Gastroesophageal sphincter (tissue), 4 donors: ENCODE data around the gene MRPL14. TPM values are rescaled to one million over a fixed set of nuclear protein-coding genes. Genes with fewer than 3 reads are reported as not detected.
"Not testable (repeated sequence)": the region's sequence is repeated elsewhere in the genome, so short reads cannot be mapped to it uniquely, and the experiment has no call there.

Experiments
- ATAC-seq: fragments of 150-250 bp; one replicate; pipeline ENCODE4 v1.9.1; 2016; ENCODE audit warnings: mild to moderate bottlenecking, moderate library complexity
- H3K27ac ChIP-seq, 4 donors: fragments of 200-600 bp; sonication (generic) in 3 of 4; 1 replicate in 3 of 4; 2 replicates in 1 of 4; pipeline ENCODE4 v1.5.1; 2016 to 2019
- H3K27me3 ChIP-seq: fragments of 200-600 bp; sonication (generic); one replicate; pipeline ENCODE4 v1.5.1; 2019
- H3K36me3 ChIP-seq, 2 donors: fragments of 200-600 bp; sonication (generic); one replicate each; pipeline ENCODE4 v1.5.1; 2019; ENCODE audit warnings: control low read depth in 1 of 2
- H3K4me1 ChIP-seq, 3 donors: fragments of 200-600 bp; sonication (generic); 1 replicate in 2 of 3; 2 replicates in 1 of 3; pipeline ENCODE4 v1.5.1; 2016 to 2019; ENCODE audit warnings: control low read depth in 2 of 3
- H3K4me3 ChIP-seq, 2 donors: fragments of 200-600 bp; sonication (generic); one replicate each; pipeline ENCODE4 v1.5.1; 2019; ENCODE audit warnings: mild to moderate bottlenecking in 1 of 2, moderate library complexity in 1 of 2
- H3K9me3 ChIP-seq, 3 donors: fragments of 200-600 bp; sonication (generic); one replicate each; pipeline ENCODE4 v1.5.1; 2017 to 2019; ENCODE audit warnings: control low read depth in 2 of 3
- EP300 ChIP-seq: sonication (generic); formaldehyde crosslinking; IDR thresholded peaks from one replicate; pipeline ENCODE4 v1.6.1; 2017; ENCODE audit warnings: antibody characterized with exemption, mild to moderate bottlenecking
- POLR2A ChIP-seq, 2 donors: fragments of 450-650 bp; IDR thresholded peaks; one replicate each; pipeline ENCODE4 v1.6.1; 2017; ENCODE audit warnings: antibody characterized with exemption in 2 of 2, mild to moderate bottlenecking in 2 of 2, moderate library complexity in 1 of 2
- POLR2AphosphoS5 ChIP-seq: sonication (generic); formaldehyde crosslinking; IDR thresholded peaks from one replicate; pipeline ENCODE4 v1.6.1; 2017; ENCODE audit warnings: antibody characterized with exemption
- WGBS, 2 donors: methylation state at CpG; one replicate each; pipeline ENCODE4 v1.1.5; 2018; ENCODE audit warnings: low coverage in 1 of 2; 5-methylcytosine and 5-hydroxymethylcytosine counted together
- total RNA-seq, 4 donors: library from RNA; depleted of rRNA; stranded (reverse); fragments of >200 nt; gene quantifications; one replicate each; pipeline ENCODE4 v1.1.0, GENCODE V29; 2016
- TF ChIP-seq, protein P1 (sequence below), 4 experiments: fragments of 200-600 bp in 2 of 4; fragments of 450-650 bp in 2 of 4; sonication (generic) in 1 of 4; IDR thresholded peaks; one replicate each; pipeline ENCODE4 v1.5.1; 2017 to 2019; ENCODE audit warnings: antibody characterized with exemption in 4 of 4, mild to moderate bottlenecking in 2 of 4, moderate library complexity in 2 of 4

Gene MRPL14
- total RNA-seq, 4 donors from 2014 or later, result 31.6 to 40.5 (median 35.8) TPM

DNA sequence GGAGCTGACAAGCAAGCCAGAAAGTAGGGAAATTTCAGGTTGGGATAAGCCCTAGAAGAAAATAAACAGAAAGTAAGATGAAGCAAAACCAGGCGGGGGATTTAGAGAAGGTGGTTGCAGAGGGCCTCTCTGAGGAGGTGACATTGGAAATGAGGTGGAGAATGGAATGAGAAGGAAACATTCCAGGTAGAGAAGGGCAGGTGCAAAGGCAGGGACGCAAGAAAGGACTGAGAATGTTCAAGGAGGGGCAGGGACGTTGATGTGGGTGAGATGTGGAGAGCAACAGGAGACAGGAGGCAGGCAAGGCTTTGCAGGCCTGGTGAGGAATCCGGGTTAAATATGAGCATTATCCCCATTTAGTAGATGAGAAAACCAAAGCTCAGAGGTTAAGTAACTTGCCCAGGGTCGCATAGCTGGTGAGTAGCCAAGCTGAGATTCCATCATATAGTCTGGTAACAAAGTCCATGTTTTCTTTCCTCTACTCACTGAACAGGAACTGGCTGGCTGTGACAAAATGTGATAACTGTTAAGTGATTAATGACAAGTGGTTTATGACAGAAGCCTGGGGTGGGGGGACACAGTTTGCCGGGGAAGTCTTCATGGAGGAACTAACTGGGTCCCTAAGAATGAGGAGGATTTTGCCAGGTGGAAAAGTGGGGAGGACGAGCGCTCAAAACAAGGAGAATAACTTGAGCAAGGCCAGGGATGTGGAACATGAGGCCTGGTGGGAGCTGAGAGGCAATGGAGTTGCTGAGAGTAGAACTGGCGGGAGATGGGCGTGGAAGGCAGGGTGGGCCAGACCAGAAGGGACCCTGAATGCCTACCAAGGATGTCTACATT, 32.6 kb downstream of the MRPL14 start:
- 73 to 76% methylated on average over 5 to 10 of the region's 10 CpGs for WGBS, 2 donors
- TF ChIP-seq, protein P1, sequence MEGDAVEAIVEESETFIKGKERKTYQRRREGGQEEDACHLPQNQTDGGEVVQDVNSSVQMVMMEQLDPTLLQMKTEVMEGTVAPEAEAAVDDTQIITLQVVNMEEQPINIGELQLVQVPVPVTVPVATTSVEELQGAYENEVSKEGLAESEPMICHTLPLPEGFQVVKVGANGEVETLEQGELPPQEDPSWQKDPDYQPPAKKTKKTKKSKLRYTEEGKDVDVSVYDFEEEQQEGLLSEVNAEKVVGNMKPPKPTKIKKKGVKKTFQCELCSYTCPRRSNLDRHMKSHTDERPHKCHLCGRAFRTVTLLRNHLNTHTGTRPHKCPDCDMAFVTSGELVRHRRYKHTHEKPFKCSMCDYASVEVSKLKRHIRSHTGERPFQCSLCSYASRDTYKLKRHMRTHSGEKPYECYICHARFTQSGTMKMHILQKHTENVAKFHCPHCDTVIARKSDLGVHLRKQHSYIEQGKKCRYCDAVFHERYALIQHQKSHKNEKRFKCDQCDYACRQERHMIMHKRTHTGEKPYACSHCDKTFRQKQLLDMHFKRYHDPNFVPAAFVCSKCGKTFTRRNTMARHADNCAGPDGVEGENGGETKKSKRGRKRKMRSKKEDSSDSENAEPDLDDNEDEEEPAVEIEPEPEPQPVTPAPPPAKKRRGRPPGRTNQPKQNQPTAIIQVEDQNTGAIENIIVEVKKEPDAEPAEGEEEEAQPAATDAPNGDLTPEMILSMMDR (IDR thresholded peaks at IDR 0.05), result no peak
- TF ChIP-seq EP300 (no peak), POLR2AphosphoS5 (no peak), POLR2A (IDR thresholded peaks at IDR 0.05) (no peak)

DNA sequence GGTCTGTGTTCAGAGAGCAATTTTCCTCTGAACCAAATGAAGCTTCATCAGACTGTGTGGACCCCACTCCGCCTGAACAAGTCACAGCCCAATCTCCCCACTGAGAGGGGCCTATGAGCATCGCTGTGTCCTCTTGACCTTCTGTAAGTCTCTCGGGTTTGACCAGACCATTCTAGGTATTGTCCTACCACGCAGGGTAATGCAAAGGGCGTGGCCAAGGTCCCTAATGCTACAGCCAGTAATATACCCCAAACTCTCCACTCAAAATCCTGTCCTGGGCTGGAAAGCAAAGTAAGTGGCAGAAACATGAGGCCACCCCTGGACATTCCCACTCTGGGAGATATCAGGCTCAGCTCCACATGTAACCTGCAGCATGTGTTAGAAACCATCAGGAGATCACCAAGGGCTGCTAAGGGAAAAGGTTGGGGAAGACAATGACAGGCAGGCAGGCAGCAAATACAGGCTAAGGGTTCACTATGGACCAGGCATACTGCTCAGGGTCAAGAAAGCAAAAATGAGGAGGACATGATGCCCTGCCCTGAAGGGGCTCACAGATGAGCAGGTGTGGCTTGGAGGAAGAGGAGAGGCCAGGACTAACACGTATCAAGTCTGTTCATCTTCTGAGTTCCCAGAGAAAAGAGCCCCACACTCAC, 33.4 kb downstream of the MRPL14 start:
- peaks cover 0 to 14% of the 10 kb centered on the region in 2 donors for H3K36me3 ChIP-seq
- TF ChIP-seq EP300 (no peak), POLR2A (IDR thresholded peaks at IDR 0.05) (no peak), POLR2AphosphoS5 (no peak)
- TF ChIP-seq, protein P1 (IDR thresholded peaks at IDR 0.05), result no peak
- no peaks in the 10 kb centered on the region for H3K27me3 ChIP-seq
- H3K27ac ChIP-seq, result no peak overlapping the region
- no peaks in the 10 kb centered on the region for H3K4me1 ChIP-seq
- ATAC-seq, result no peak
- WGBS, 2 donors, result 64 to 80% methylated on average over 1 to 2 of the region's 6 CpGs
- H3K9me3 ChIP-seq, result no peaks in the 10 kb centered on the region
- H3K4me3 ChIP-seq, result no peak overlapping the region

More for the DNA sequence above, 32.6 kb downstream of the MRPL14 start:
- Histone ChIP-seq H3K4me1 (no peaks in the 10 kb centered on the region), H3K27me3 (no peaks in the 10 kb centered on the region), H3K4me3 (no peak overlapping the region), H3K27ac (no peak overlapping the region), H3K36me3 (peaks cover 0 to 11% of the 10 kb centered on the region in 2 donors), H3K9me3 (no peaks in the 10 kb centered on the region)
- ATAC-seq, result no peak

DNA sequence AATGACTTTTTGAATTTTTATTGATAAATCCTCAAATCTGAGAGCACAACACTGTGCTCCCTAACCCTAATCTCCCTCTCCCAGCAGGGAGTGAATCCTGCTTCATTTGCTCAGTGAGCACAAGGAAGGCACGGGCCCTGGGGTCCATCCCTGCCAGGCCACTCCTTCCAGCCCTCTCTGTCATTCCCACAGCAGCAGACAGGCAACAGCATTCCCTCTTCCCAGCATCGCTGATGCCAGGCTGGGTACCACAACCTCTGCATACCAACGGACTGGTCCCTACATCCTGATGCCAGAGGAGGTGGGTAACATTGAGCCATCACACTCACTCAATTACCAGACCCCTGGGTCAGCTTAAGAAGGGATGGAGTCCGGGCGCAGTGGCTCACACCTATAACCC, 34.2 kb downstream of the MRPL14 start:
- no peak overlapping the region for H3K4me3 ChIP-seq
- no peaks in the 10 kb centered on the region for H3K4me1 ChIP-seq
- 86 to 90% methylated on average over 1 to 2 of the region's 5 CpGs for WGBS, 2 donors
- H3K9me3 ChIP-seq, result no peaks in the 10 kb centered on the region
- TF ChIP-seq POLR2A (IDR thresholded peaks at IDR 0.05) (no peak), EP300 (no peak), POLR2AphosphoS5 (no peak)
- TF ChIP-seq, protein P1 (IDR thresholded peaks at IDR 0.05), result no peak
- peaks cover 0 to 14% of the 10 kb centered on the region in 2 donors for H3K36me3 ChIP-seq
- no peak overlapping the region for H3K27ac ChIP-seq
- no peak for ATAC-seq
- H3K27me3 ChIP-seq, result no peaks in the 10 kb centered on the region

DNA sequence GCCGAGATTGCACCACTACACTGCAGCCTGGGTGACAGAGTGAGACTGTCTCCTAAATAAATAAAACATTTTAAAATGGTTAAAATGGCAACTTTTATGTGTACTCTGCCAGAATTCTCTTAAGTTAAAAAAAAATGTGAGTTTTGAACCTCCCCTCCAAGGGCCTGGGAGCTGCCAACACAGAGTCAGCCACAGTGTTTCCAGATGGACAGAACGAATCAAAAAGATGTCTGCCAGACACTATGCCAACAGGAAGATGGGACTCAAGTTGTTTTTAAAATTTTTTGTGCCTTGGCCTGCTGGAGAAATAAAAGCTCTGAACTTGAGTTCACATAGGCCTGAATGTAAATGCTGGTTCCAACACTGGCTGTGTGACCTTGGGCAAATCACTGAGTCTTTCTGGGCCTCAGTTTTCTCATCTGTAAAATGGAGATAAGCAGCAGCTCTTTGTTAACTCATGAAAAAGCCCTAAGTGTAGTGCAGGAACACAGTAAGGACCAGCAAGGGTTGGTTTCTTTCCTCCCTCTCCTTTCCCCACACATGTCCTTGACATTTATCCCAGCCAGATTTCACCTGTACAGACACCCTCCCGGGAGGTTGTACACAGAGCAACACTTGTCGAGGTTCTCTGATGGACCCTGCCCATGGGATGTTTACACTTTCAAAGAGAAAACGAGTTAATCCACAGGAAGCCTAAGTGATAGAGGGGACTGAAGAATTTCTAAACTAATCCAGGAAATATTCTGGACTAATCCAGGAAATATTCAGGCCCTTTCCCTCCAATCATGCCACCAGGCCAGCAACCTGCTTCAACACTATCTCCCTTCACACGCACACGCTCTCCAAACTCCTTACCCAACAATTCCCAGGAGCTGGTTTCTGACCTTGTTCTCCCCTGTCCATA, 35.0 kb downstream of the MRPL14 start:
- no peak overlapping the region for H3K4me3 ChIP-seq
- peaks cover 0 to 2% (median 0%) of the 10 kb centered on the region in 3 donors for H3K4me1 ChIP-seq
- no peaks in the 10 kb centered on the region for H3K9me3 ChIP-seq
- H3K27ac ChIP-seq, result no peak overlapping the region
- no peak for ATAC-seq
- TF ChIP-seq POLR2A (IDR thresholded peaks at IDR 0.05), result no peak
- no peak for TF ChIP-seq EP300
- TF ChIP-seq, protein P1 (IDR thresholded peaks at IDR 0.05), result no peak
- H3K36me3 ChIP-seq, result peaks cover 0 to 14% of the 10 kb centered on the region in 2 donors
- H3K27me3 ChIP-seq, result no peaks in the 10 kb centered on the region
- WGBS, 2 donors, result 77 to 96% methylated on average over 4 to 5 of the region's 7 CpGs

DNA sequence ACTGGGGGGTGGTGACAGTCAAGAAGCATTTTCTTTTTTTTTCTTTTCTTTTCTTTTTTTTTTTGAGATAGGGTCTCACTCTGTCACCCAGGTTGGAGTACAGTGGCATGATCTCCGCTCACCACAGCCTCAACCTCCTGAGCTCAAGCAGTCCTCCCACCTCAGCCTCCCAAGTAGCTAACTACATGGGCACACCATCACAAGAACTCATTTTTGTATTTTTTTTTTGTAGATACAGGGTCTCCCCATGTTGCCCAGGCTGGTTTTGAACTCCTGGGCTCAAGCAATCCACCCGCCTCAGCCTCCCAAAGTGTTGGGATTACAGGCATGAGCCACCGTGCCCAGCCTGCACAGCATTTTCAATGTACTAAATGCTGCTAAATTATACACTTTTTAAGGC, 35.9 kb downstream of the MRPL14 start:
- not testable (repeated sequence) for H3K9me3 ChIP-seq, ATAC-seq
- WGBS, 2 donors, result 93% methylated on average over 3 of the region's 3 CpGs; no CpG with 5 or more reads in 1 of the 2 donors

More for the DNA sequence above, 35.9 kb downstream of the MRPL14 start:
- peaks cover 0 to 14% of the 10 kb centered on the region in 2 donors for H3K36me3 ChIP-seq
- not testable (repeated sequence) for H3K27me3 ChIP-seq, H3K4me1 ChIP-seq, H3K27ac ChIP-seq, H3K4me3 ChIP-seq
